HepG2 (cell line): ENCODE results near the gene AHR. TPM values are rescaled to one million over a fixed set of nuclear protein-coding genes. Genes with fewer than 3 reads are reported as not detected.

Experiments
- ATAC-seq: fragments of 200-7000 bp; cut with Tn5 transposase; 3 replicates; pipeline ENCODE4 v1.9.1; 2020; ENCODE audit warnings: mild to moderate bottlenecking, moderate library complexity
- BruUV-seq: library from RNA; stranded (reverse); fragments of 400-500 nt; replicated peaks from 2 replicates; lab custom pipeline; 2021; lab: Mats Ljungman, UMichigan
- CTCF ChIA-PET: fragments of 300-600 bp; formaldehyde crosslinking; extraction: SDS; loops from one replicate; lab custom pipeline; 2021; ENCODE audit warnings: low total read pairs, inconsistent platforms, low intra/inter-chr PET ratio; lab: Yijun Ruan, JAX
- POLR2A ChIA-PET: fragments of 350-600 bp; sonication (Branson Sonifier 250); formaldehyde crosslinking; loops from one replicate; lab custom pipeline; 2020; ENCODE audit warnings: antibody characterized with exemption, inconsistent platforms; lab: Yijun Ruan, JAX
- DNase-seq: peaks from one replicate; pipeline ENCODE4 v3.0.0-alpha.2; 2015; ENCODE audit warnings: low spot score
- FAIRE-seq: peaks from 3 replicates; lab custom pipeline; 2011; peaks lifted over from hg19 to GRCh38; lab: Jason Lieb, UNC
- H2AFZ ChIP-seq: one replicate; pipeline ENCODE4 v1.6.1; 2011; ENCODE audit warnings: low read length, inconsistent platforms
- H3K27ac ChIP-seq: fragments of 300-600 bp; 3 replicates; pipeline ENCODE4 v1.8.0; 2011; ENCODE audit warnings: mixed run types, mild to moderate bottlenecking, mixed read lengths, low read length, inconsistent platforms; ENCODE audit not compliant: insufficient read depth; ENCODE audit errors: extremely low read length
- H3K27me3 ChIP-seq, 2 experiments: fragments of 200-600 bp in 1 of 2; 2 replicates in 1 of 2; 3 replicates in 1 of 2; pipeline versions ENCODE4 v1.6.0 to v1.8.0; 2011; ENCODE audit warnings: low read length in 2 of 2, mild to moderate bottlenecking in 2 of 2, moderate library complexity in 2 of 2, inconsistent platforms in 1 of 2; ENCODE audit not compliant: insufficient read depth in 2 of 2, control insufficient read depth in 1 of 2
- H3K36me3 ChIP-seq, 2 experiments: fragments of 200-600 bp in 1 of 2; replicated peaks in 1 of 2; 2 replicates in 1 of 2; 3 replicates in 1 of 2; pipeline versions ENCODE4 v1.5.1 to v1.8.0; 2011; ENCODE audit warnings: low read length in 2 of 2, inconsistent platforms in 1 of 2; ENCODE audit not compliant: insufficient read depth in 2 of 2, control insufficient read depth in 1 of 2
- H3K4me1 ChIP-seq: 2 replicates; pipeline ENCODE4 v1.5.1; 2012; ENCODE audit warnings: low read length, inconsistent platforms; ENCODE audit not compliant: insufficient read depth
- H3K4me2 ChIP-seq: 2 replicates; pipeline ENCODE4 v1.6.0; 2011; ENCODE audit warnings: low read depth, low read length, inconsistent platforms
- H3K4me3 ChIP-seq, 3 experiments: fragments of 200-600 bp in 1 of 3; sonication (generic), shearing (Covaris generic) in 1 of 3; replicated peaks in 1 of 3; 2 replicates each; pipeline ENCODE4 v1.5.1; 2011 to 2016; ENCODE audit warnings: low read length in 3 of 3, inconsistent platforms in 2 of 3, low read depth in 2 of 3, mild to moderate bottlenecking in 2 of 3, control low read depth in 1 of 3, mixed read lengths in 1 of 3; ENCODE audit not compliant: insufficient read depth in 1 of 3
- H3K79me2 ChIP-seq: one replicate; pipeline ENCODE4 v1.6.1; 2011; ENCODE audit warnings: low read length, inconsistent platforms; ENCODE audit not compliant: insufficient read depth
- H3K9ac ChIP-seq: 2 replicates; pipeline ENCODE4 v1.6.0; 2011; ENCODE audit warnings: mild to moderate bottlenecking, low read depth, low read length, inconsistent platforms; ENCODE audit not compliant: insufficient read depth
- H3K9me3 ChIP-seq: 2 replicates; pipeline ENCODE4 v1.5.1; 2012; ENCODE audit warnings: mild to moderate bottlenecking, low read length
- H4K20me1 ChIP-seq: 2 replicates; pipeline ENCODE4 v1.6.0; 2011; ENCODE audit warnings: inconsistent platforms, mild to moderate bottlenecking, low read length, moderate library complexity; ENCODE audit not compliant: insufficient read depth
- ARID5B ChIP-seq: IDR thresholded peaks from 2 replicates; pipeline ENCODE4 v1.4.0; 2020; ENCODE audit warnings: mild to moderate bottlenecking, missing genetic modification reagents
- ETV5 ChIP-seq: IDR thresholded peaks from 2 replicates; pipeline ENCODE4 v1.6.1; 2018; ENCODE audit warnings: missing biosample characterization, missing genetic modification reagents, inconsistent platforms, borderline replicate concordance
- HHEX ChIP-seq: IDR thresholded peaks from 2 replicates; pipeline ENCODE4 v1.6.1; 2016; ENCODE audit warnings: control low read depth
- ZNF136 ChIP-seq: sonication (generic); formaldehyde crosslinking; IDR thresholded peaks from 2 replicates; pipeline ENCODE4 v1.8.1; 2022; ENCODE audit warnings: low read depth, mild to moderate bottlenecking, moderate library complexity, missing genetic modification reagents
- ZNF580 ChIP-seq: IDR thresholded peaks from 2 replicates; pipeline ENCODE4 v1.6.1; 2016; ENCODE audit warnings: low read depth, borderline replicate concordance
- ZNF639 ChIP-seq: conservative IDR thresholded peaks from 2 replicates; pipeline ENCODE4 v1.6.1; 2018; ENCODE audit warnings: missing genetic modification reagents
- ZNF678 ChIP-seq: sonication (generic); formaldehyde crosslinking; IDR thresholded peaks from 2 replicates; pipeline ENCODE4 v1.4.0; 2020; ENCODE audit warnings: mild to moderate bottlenecking, missing genetic modification reagents
- WGBS: methylation state at CpG from one replicate; pipeline ENCODE4 v1.1.6; 2017; ENCODE audit warnings: low lambda C conversion rate; 5-methylcytosine and 5-hydroxymethylcytosine counted together
- in situ Hi-C: cut with HindIII; loops from 2 replicates; pipeline ENCODE4 v1.10.0; 2017; ENCODE audit warnings: low pct_unique_long_range_greater_than_20kb; ENCODE audit not compliant: extremely low pct_ligation_motif_present
- intact Hi-C: fragments of 100-400 bp; cut with micrococcal nuclease; formaldehyde crosslinking; loops from one replicate; pipeline ENCODE4 v1.10.0; 2022; ENCODE audit not compliant: unreplicated experiment
- polyA plus RNA-seq, 8 experiments: library from polyadenylated mRNA; depleted of rRNA in 3 of 8; stranded (reverse) in 7 of 8; unstranded in 1 of 8; fragments of >200 nt; fragmentation: Illumina TruSeq in 4 of 8; extraction: Trizol in 4 of 8; gene quantifications; 2 replicates each; pipeline versions ENCODE4 v1.2.1 to v1.2.3, GENCODE V29; 2011 to 2016; ENCODE audit warnings: low read depth in 4 of 8, missing spikeins in 1 of 8, mixed read lengths in 1 of 8; ENCODE audit not compliant: insufficient read depth in 1 of 8
- total RNA-seq, 5 experiments: library from RNA; depleted of rRNA; stranded (reverse); fragments of >200 nt; fragmentation: Illumina TruSeq; extraction: Trizol; gene quantifications; 2 replicates each; pipeline ENCODE4 v1.2.3, GENCODE V29; 2016; ENCODE audit warnings: low read depth in 1 of 5

Gene AHR
- total and polyA plus RNA-seq, 2 of the 13 experiments (the other 11 are each of a cell fraction or from before 2014, with no cell fraction given), result 9.0 to 31.3 TPM

GRCh38 chr7:17325364-17325763 is 26.9 kb downstream of the AHR start:
- FAIRE-seq (no peak), DNase-seq (no peak), ATAC-seq (no peak)
- H3K27ac ChIP-seq, result no peak overlapping the region
- intact Hi-C loops, result no loop called here
- H3K79me2 ChIP-seq, result peaks cover 8% of the 10 kb centered on the region
- in situ Hi-C loops, result no loop called here
- peaks cover 15% of the 10 kb centered on the region for H3K4me1 ChIP-seq
- H2AFZ ChIP-seq, result no peak overlapping the region
- WGBS, result 97% methylated on average over 2 of the region's 2 CpGs
- H3K9ac ChIP-seq, result no peak overlapping the region
- TF ChIP-seq ZNF580 (no peak), ZNF639 (CRISPR knock-in tag) (no peak), ZNF136 (CRISPR knock-in tag) (no peak), ZNF678 (CRISPR knock-in tag) (no peak), ETV5 (no peak), ARID5B (CRISPR knock-in tag) (no peak), HHEX (CRISPR knock-in tag) (no peak)
- no peak overlapping the region for H3K4me2 ChIP-seq
- no peaks in the 10 kb centered on the region for H3K9me3 ChIP-seq
- H3K36me3 ChIP-seq, result peaks cover 12 to 45% of the 10 kb centered on the region in 2 experiments
- no TSS peak for BruUV-seq
- H3K4me3 ChIP-seq, result no peak overlapping the region
- ChIA-PET POLR2A (no interaction called here), CTCF (no interaction called here)
- H3K27me3 ChIP-seq, result no peaks in the 10 kb centered on the region
- H4K20me1 ChIP-seq, result 0 out of 2 replicates have a peak, but pooled peaks cover 6% of the 10 kb centered on the region
